Vagina (tissue), 2 donors: ENCODE measurements around the gene TEFM. TPM values are rescaled to one million over a fixed set of nuclear protein-coding genes. Genes with fewer than 3 reads are reported as not detected.

Experiments used
- DNase-seq, 2 donors: peaks; one replicate each; pipeline ENCODE4 v3.0.0-alpha.2; 2017; ENCODE audit errors: extremely low spot score in 2 of 2
- H3K27ac ChIP-seq: fragments of 200-600 bp; sonication (generic); one replicate; pipeline ENCODE4 v1.5.1; 2019
- H3K27me3 ChIP-seq: fragments of 200-600 bp; sonication (generic); one replicate; pipeline ENCODE4 v1.5.1; 2019
- H3K36me3 ChIP-seq, 2 donors: fragments of 200-600 bp; sonication (generic); one replicate each; pipeline ENCODE4 v1.5.1; 2017 to 2019
- H3K4me1 ChIP-seq: fragments of 200-600 bp; sonication (generic); one replicate; pipeline ENCODE4 v1.5.1; 2019
- H3K4me3 ChIP-seq, 2 donors: fragments of 200-600 bp; sonication (generic); 1 replicate in 1 of 2; 2 replicates in 1 of 2; pipeline ENCODE4 v1.5.1; 2016 to 2019
- H3K9me3 ChIP-seq: fragments of 200-600 bp; sonication (generic); one replicate; pipeline ENCODE4 v1.5.1; 2019
- CTCF ChIP-seq, 3 experiments: fragments of 450-650 bp in 2 of 3; fragments of 200-600 bp in 1 of 3; sonication (generic) in 1 of 3; IDR thresholded peaks; one replicate each; pipeline ENCODE4 v1.5.1; 2017 to 2019; ENCODE audit warnings: antibody characterized with exemption in 3 of 3, mild to moderate bottlenecking in 2 of 3, moderate library complexity in 2 of 3
- POLR2A ChIP-seq, 2 donors: fragments of 450-650 bp; IDR thresholded peaks; one replicate each; pipeline ENCODE4 v1.6.1; 2017; ENCODE audit warnings: antibody characterized with exemption in 2 of 2, mild to moderate bottlenecking in 2 of 2, moderate library complexity in 2 of 2
- POLR2AphosphoS5 ChIP-seq, 2 donors: sonication (generic); formaldehyde crosslinking; IDR thresholded peaks; one replicate each; pipeline ENCODE4 v1.9.0; 2017; ENCODE audit warnings: antibody characterized with exemption in 2 of 2, mild to moderate bottlenecking in 2 of 2, low read depth in 1 of 2; ENCODE audit not compliant: insufficient read depth in 1 of 2
- intact Hi-C: fragments of 100-400 bp; cut with DNase I; formaldehyde crosslinking; loops from one replicate; pipeline ENCODE4 v1.15.1; 2023
- total RNA-seq: library from RNA; depleted of rRNA; stranded (reverse); fragments of >200 nt; gene quantifications from one replicate; pipeline ENCODE4 v1.2.3, GENCODE V29; 2016

Gene TEFM
- total RNA-seq, result 5.6 TPM

- Histone ChIP-seq H3K27ac (peak within 1 kb of the TSS; percentile 67), H3K4me1 (peaks cover 26% of the 10 kb centered on the region), H3K9me3 (no peaks in the 10 kb centered on the region), H3K36me3 (peaks cover 0 to 11% of the 10 kb centered on the region in 2 donors), H3K4me3 (peak within 1 kb of the TSS; percentile 71 to 80), H3K27me3 (no peaks in the 10 kb centered on the region)
- DNase-seq, result peak in 1 of 2 donors; percentile 89
- peak; percentile 71 to 77 for TF ChIP-seq POLR2AphosphoS5 (IDR thresholded peaks at IDR 0.05; ENCODE audit: insufficient read depth in 1 of 2, low read depth in 1 of 2)
- no peak for TF ChIP-seq POLR2A (IDR thresholded peaks at IDR 0.05)
- intact Hi-C loops, result loop anchor here (2.0 kb wide), 1 partner anchor 64 kb away; the partner anchor contains the start of gene RNF135
Observed at GRCh38 chr17:30906101-30906911, at the start of gene TEFM. TEFM (minus strand) TSS chr17:30906238; CDS start chr17:30906198, 40 bp downstream.

GRCh38 chr17:30954046-30954830 lies 48.2 kb upstream of the TEFM start:
- Histone ChIP-seq H3K4me1 (peaks cover 17% of the 10 kb centered on the region), H3K36me3 (no peaks in the 10 kb centered on the region), H3K9me3 (no peaks in the 10 kb centered on the region), H3K4me3 (no peak overlapping the region), H3K27me3 (no peaks in the 10 kb centered on the region), H3K27ac (no peak overlapping the region)
- no peak for DNase-seq
- TF ChIP-seq POLR2A (IDR thresholded peaks at IDR 0.05) (no peak), CTCF (IDR thresholded peaks at IDR 0.05) (no peak), POLR2AphosphoS5 (IDR thresholded peaks at IDR 0.05; ENCODE audit: insufficient read depth in 1 of 2, low read depth in 1 of 2) (no peak)
- intact Hi-C loops, result no loop called here

GRCh38 chr17:30952638-30953393 lies 46.8 kb upstream of the TEFM start:
- Histone ChIP-seq H3K4me1 (peaks cover 17% of the 10 kb centered on the region), H3K27me3 (no peaks in the 10 kb centered on the region), H3K9me3 (no peaks in the 10 kb centered on the region), H3K36me3 (no peaks in the 10 kb centered on the region), H3K27ac (no peak overlapping the region), H3K4me3 (no peak overlapping the region)
- intact Hi-C loops, result no loop called here
- TF ChIP-seq POLR2A (IDR thresholded peaks at IDR 0.05) (no peak), CTCF (IDR thresholded peaks at IDR 0.05) (no peak), POLR2AphosphoS5 (IDR thresholded peaks at IDR 0.05; ENCODE audit: insufficient read depth in 1 of 2, low read depth in 1 of 2) (no peak)
- no peak for DNase-seq

GRCh38 chr17:30950669-30951399 lies 44.8 kb upstream of the TEFM start:
- peaks cover 10% of the 10 kb centered on the region for H3K4me1 ChIP-seq
- no peak overlapping the region for H3K4me3 ChIP-seq
- no peaks in the 10 kb centered on the region for H3K27me3 ChIP-seq
- H3K27ac ChIP-seq, result no peak overlapping the region
- TF ChIP-seq POLR2AphosphoS5 (IDR thresholded peaks at IDR 0.05; ENCODE audit: insufficient read depth in 1 of 2, low read depth in 1 of 2) (peak in 1 of 2 donors; percentile 30), CTCF (IDR thresholded peaks at IDR 0.05) (no peak)
- no peaks in the 10 kb centered on the region for H3K9me3 ChIP-seq
- no peak for DNase-seq
- intact Hi-C loops, result no loop called here
- no peaks in the 10 kb centered on the region for H3K36me3 ChIP-seq
